ENCODE data around the gene MAFF. TPM values are rescaled to one million over a fixed set of nuclear protein-coding genes. Genes with fewer than 3 reads are reported as not detected.

Gene MAFF
- polyA plus RNA-seq, 1 donor from 2014 or later, result 2.1 TPM

DNA sequence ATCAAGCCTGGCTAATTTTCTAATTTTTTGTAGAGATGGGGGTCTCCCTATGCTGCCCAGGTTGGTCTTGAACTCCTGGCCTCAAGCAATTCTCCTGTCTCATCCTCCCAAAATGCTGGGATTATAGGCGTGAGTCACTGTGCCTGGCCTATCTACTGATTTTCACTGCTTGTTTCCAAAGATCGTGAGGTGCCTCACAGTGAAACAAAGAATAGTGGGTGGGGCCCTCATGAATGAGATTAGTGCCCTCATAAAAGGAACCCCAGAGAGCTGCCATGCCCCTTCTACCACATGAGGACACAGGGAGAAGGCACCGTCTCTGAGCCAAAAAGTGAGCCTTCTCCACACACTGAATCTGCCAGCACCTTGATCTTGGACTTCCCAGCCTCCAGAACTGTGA is 47.5 kb downstream of the MAFF start:
- no peak overlapping the region for H3K9ac ChIP-seq (ENCODE audit: low read length)
- no peak overlapping the region for H2AFZ ChIP-seq (ENCODE audit: low read depth, low read length)
- no peaks in the 10 kb centered on the region for H3K27me3 ChIP-seq (ENCODE audit: insufficient read depth, low read depth, low read length)
- no peaks in the 10 kb centered on the region for H3K36me3 ChIP-seq (ENCODE audit: insufficient read depth, low read length)
- no peaks in the 10 kb centered on the region for H3K9me3 ChIP-seq (ENCODE audit: low read length)
- TF ChIP-seq REST (IDR thresholded peaks at IDR 0.05; ENCODE audit: borderline replicate concordance) (no peak), SMC3 (conservative IDR thresholded peaks at IDR 0.05; ENCODE audit: poor library complexity) (no peak), CTCF (IDR thresholded peaks at IDR 0.05; ENCODE audit: poor library complexity, severe bottlenecking) (no peak), EZH2 (IDR thresholded peaks at IDR 0.05; ENCODE audit: borderline replicate concordance, insufficient read depth, low read length, poor library complexity, severe bottlenecking) (no peak), RAD21 (conservative IDR thresholded peaks at IDR 0.05) (no peak), EP300 (conservative IDR thresholded peaks at IDR 0.05; ENCODE audit: poor library complexity, severe bottlenecking) (no peak), TAF1 (IDR thresholded peaks at IDR 0.05; ENCODE audit: low read depth) (no peak), POLR2AphosphoS5 (IDR thresholded peaks at IDR 0.05) (no peak), MXI1 (conservative IDR thresholded peaks at IDR 0.05; ENCODE audit: poor library complexity, severe bottlenecking) (no peak)
- H3K9me2 ChIP-seq (ENCODE audit: insufficient read depth, low read length), result no peaks in the 10 kb centered on the region
- no peak overlapping the region for H3K4me3 ChIP-seq (ENCODE audit: low read length)
- H3K27ac ChIP-seq (ENCODE audit: low read length), result no peak overlapping the region
- H3F3A ChIP-seq (ENCODE audit: insufficient read depth, low read length, poor library complexity, severe bottlenecking), result no peaks in the 10 kb centered on the region
- no peak overlapping the region for H3K4me2 ChIP-seq (ENCODE audit: low read length)
- H3K79me2 ChIP-seq (replicated peaks; ENCODE audit: insufficient read depth, low read length), result no peaks in the 10 kb centered on the region
- no peaks in the 10 kb centered on the region for H4K20me1 ChIP-seq (ENCODE audit: insufficient read depth)

DNA sequence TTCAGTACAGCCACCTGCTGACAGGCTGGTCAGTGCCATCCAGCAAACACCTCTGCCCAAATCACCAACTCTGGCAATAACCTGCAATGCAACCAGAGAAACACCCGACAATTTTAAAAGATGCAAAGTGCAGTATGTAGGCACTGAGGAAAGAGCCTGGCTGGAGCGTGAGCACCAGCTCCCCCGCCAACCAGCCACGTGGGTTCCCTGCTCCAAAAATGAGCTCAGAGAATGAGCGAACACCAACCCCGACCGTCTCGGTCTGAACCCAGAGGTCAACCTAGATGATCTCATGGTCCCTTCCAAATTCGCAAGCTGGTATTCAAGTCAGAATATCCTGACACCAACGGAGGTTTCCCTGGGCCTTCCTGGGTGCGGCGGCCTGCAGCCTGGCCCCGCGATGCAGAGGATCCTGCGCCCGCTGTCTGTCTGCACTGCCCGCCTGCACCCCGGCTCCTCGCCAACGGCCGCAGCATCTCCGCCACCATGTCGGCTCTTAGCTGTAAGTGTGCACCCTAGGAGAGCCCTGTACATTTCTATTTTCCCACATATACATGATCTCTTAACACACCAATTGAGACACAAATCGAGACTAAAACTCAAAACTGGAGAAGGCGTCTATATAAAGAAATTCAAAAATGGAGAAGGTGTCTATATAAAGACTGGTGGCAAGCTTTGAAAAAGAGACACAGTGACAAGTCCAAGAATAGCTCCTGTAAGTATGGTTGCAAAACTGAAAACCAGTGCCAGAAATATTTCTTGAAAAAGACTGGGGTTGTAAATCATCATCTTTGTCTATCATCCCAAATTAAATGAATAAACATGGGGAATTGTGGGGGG is 48.2 kb downstream of the MAFF start:
- TF ChIP-seq REST (IDR thresholded peaks at IDR 0.05; ENCODE audit: borderline replicate concordance) (no peak), SMC3 (conservative IDR thresholded peaks at IDR 0.05; ENCODE audit: poor library complexity) (no peak), MXI1 (conservative IDR thresholded peaks at IDR 0.05; ENCODE audit: poor library complexity, severe bottlenecking) (no peak), CTCF (IDR thresholded peaks at IDR 0.05; ENCODE audit: poor library complexity, severe bottlenecking) (no peak), EZH2 (IDR thresholded peaks at IDR 0.05; ENCODE audit: borderline replicate concordance, insufficient read depth, low read length, poor library complexity, severe bottlenecking) (no peak)
- Histone ChIP-seq H4K20me1 (ENCODE audit: insufficient read depth) (no peaks in the 10 kb centered on the region), H3K9me2 (ENCODE audit: insufficient read depth, low read length) (no peaks in the 10 kb centered on the region), H2AFZ (ENCODE audit: low read depth, low read length) (no peak overlapping the region), H3K9me3 (ENCODE audit: low read length) (no peaks in the 10 kb centered on the region), H3K9ac (ENCODE audit: low read length) (no peak overlapping the region), H3K27me3 (ENCODE audit: insufficient read depth, low read depth, low read length) (no peaks in the 10 kb centered on the region), H3K4me2 (ENCODE audit: low read length) (no peak overlapping the region), H3K27ac (ENCODE audit: low read length) (no peak overlapping the region), H3F3A (ENCODE audit: insufficient read depth, low read length, poor library complexity, severe bottlenecking) (no peaks in the 10 kb centered on the region), H3K36me3 (ENCODE audit: insufficient read depth, low read length) (no peaks in the 10 kb centered on the region), H3K4me3 (ENCODE audit: low read length) (no peak overlapping the region), H3K79me2 (replicated peaks; ENCODE audit: insufficient read depth, low read length) (no peaks in the 10 kb centered on the region)

All from neural cell (in vitro differentiated cells).